PC-9 (cell line): ENCODE results near the gene SLC2A3.

ENCODE experiments used
- CTCF ChIP-seq: fragments of 200-600 bp; sonication (generic); conservative IDR thresholded peaks from 2 replicates; pipeline ENCODE4 v1.6.1; 2017; ENCODE audit warnings: mixed run types, antibody characterized with exemption, mild to moderate bottlenecking, moderate library complexity
- EZH2 ChIP-seq: fragments of 200-600 bp; sonication (generic); IDR thresholded peaks from 2 replicates; pipeline ENCODE4 v1.8.0; 2017; ENCODE audit warnings: antibody characterized with exemption, low read depth

DNA sequence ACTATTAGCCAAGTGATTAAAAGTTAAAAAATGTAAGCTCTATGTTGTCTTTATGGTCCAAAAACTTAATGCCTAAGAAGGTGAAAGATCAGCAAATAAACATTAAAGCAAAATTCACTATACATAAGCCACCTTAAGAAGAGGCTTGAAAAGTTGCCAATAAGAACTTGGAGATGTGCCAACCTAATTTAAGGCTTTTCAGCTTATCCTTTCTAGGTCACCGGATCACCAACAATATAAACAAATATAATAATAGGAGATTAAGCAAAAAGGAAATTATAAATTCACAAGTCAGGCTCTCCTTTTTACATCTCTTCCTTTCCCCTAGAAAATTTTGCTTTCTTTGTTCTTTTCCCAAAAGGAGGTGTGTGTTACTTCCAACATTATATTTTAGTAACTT is 30.9 kb downstream of the SLC2A3 start:
- TF ChIP-seq CTCF (no peak), EZH2 (no peak)
